GM21528 (cell line): ENCODE data around the gene MCF2L.

Source experiments
- ATAC-seq: cut with Tn5 transposase; IDR thresholded peaks from one replicate; pipeline ENCODE4 v1.9.1; 2021; ENCODE audit warnings: mild to moderate bottlenecking, moderate library complexity; ENCODE audit not compliant: unreplicated experiment, low FRiP score

The MCF2L gene

DNA sequence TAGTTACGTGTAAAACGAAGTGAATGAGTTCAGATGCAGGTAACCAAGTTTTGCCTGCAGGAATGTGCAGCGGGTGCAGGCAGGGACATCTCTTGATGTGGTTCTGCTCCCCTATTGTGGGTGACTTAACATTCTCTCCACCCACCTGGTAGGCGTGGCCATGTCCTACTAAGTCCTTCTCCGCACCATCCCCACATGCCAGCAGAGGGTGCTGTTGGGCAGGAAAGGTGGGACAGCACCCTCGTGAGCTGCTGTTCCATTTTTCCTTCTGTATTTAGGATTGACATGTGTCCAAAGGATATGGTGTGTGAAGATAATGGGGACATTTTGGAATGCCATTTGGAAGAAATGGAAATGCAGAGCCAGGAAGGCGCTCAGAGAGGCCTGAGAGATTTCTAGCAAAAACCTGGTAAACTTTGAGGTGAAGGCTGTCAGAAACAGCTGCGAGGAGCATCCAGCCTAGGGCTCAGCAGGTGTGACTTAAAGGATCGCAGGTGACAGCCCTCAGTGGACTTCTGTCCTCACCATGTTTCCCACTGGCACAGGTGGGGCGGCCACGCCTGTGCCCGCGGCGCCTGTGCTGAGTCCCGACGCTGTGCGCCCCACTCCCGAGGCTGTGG lies 26.2 kb upstream of the MCF2L start:
- ATAC-seq, result peak; percentile 98

DNA sequence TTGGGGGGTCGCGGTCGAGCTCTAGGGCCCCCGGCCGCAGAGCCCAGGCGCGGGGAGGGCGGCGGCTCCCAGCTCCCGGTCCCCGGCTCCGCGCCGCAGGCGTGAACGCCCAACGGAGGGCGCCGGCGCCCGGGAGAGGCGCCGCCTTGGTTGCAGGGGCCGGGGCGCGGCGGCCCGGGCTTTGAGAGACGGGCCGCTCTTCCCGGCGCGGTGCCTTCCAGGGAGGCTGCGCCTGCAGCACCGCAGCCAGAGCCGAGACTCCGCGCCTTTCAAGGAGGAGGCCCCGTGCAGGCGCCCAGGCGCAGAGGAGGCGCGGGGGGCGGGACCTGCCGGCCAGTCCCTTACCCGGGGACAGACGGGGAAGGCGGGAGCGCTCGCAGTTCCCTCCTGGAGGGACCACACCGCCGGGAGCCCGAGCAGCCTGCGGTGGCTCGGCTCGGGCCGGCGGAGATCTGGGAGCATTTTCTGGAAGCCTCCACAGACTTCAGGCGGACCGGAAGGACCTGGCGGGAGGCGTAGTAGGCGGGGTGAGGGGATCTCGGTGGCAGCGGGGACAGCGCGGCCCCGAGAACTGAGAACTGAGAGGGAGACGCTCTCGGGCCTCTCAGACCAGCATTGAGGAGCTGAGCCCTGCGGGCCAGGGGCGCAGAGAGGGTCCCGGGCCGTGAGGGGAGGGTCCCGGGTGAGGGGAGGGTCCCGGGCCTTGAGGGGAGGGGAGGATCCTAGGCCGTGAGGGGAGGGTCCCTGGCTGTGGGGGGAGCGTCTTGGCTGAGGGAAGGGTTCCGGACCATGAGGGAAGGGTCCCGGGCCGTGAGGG lies 25.5 kb upstream of the MCF2L start:
- ATAC-seq, result peak; percentile 48

DNA sequence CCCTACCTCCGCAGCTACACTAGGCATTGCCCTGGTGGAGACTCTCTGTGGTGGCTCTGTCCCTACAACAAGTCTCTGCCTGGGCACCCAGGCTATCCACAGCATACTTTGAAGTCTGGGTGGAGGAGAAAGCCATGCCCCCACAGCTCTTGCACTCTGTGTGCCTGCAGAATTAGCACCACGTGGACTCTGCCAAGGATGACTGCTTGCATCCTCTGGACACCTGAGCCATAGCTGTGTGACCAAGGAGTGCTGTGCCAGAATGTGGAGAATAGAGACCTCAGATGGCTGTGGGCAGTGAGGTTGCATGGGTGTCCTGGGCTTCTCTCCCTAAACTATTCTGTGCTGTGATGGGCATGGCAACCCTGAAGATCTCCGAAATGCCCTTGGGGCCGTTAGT lies 21.2 kb upstream of the MCF2L start:
- ATAC-seq, result no peak

DNA sequence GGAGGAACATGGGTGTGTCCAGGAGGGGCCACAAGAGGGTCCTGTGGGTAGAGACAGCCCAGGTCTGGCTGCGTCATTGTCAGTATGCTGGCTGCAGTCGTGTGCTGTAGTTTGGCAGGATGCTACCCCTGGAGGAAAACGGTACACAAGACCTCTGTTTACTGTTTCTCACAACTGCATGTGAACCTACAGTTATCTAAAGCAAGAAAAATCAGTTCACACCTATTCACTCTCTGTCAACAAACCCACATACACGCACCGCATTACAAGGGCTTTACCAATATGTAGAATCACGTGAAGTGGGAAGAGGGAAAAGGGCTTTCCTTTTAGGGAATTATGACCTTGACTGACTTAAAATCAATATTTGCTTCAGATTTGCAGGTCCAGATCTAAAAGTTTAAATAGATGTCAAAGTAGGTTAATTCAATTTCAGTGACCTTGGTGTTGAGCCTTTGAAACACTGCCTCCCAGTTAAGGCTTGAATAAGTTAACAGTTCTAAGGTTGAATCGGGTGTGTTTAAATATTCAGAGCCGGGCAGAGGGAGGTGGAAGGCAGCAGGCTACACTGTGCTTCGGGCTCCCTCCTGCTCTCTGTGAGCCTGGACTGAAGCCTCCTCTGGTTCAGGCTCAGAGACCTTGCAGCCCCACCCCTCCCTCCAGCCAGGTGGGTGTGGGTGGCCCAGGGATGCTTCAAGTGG lies 17.2 kb upstream of the MCF2L start:
- no peak for ATAC-seq

DNA sequence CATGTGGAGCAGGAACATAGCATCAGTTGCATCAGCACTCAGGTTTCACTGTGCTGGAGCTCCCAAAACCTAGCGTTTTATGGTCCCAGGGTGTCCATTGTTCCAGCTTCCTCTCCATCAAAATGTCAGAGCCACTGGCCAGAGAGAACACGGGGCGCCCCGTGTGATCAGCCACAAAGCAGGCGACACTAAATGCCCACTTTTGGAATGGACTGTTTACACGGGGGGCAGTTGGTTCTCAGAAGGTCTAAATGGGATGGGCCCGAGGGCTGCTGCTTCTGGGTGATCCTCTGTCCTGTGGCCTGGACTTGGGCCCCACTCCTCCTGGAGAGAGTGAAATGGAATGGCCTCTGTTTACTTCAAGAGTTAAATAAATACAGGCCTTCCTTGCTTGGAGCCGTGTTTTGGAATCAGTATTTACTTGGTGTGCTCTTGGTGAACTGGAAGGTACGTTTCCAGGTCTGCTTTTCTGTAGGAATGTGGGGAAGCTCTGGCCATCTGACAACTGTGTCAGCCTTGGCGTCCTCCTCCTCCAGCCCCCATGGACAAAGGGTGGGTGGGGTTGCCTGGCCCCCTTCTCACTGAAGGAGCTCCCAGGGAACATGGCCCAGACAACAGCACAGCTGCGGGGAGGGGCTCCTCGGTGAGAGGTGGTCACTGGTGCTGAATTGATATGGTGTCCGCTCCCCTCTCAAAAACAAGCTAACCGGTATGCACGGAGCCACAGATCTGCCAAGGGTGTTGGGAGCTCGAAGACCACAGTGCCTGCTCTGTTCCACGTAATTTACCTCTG lies 16.1 kb upstream of the MCF2L start:
- no peak for ATAC-seq

DNA sequence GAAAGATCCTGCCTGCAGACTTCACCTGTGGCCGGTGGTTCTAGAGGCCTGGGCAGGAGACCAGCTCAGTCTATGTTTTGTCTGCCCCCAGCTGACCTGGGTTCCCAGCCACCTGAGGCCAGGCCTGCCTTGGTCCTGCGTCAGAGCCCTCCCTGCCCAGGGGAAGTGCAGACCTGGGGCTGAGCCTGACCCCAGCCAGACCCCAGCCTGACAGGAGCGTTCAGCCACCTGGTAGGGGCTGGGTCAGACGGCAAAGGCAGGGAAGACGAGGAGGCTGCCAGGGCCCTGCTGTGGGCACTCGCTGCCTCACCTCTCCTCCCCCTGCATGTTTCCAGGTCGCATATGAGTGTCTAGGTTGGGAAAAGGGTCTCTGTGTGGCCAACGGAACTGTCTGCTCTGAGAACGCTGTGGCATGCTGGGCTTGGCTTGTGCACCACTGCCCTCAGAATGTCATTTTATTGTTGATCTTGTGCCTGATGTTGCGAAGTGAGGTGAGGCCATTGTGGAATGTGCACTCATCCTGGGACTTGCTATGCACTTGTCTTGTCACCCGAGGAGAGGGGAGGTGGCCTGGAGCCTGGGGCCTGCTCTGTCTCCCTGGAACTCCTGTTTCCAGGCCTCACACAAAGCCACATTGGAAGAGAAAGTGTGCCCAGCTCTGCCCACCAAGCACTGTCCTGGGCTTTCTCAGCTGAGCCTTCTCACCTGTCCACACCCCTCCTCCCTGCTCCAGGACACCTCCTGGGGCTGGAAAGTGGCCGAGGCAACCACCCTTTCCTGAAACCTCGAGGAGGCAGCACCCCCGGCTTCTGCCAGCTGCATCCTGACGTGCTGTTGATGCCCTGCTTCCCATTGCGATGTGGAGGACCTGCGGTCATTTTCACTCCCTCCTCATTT lies 15.2 kb upstream of the MCF2L start:
- ATAC-seq, result no peak

DNA sequence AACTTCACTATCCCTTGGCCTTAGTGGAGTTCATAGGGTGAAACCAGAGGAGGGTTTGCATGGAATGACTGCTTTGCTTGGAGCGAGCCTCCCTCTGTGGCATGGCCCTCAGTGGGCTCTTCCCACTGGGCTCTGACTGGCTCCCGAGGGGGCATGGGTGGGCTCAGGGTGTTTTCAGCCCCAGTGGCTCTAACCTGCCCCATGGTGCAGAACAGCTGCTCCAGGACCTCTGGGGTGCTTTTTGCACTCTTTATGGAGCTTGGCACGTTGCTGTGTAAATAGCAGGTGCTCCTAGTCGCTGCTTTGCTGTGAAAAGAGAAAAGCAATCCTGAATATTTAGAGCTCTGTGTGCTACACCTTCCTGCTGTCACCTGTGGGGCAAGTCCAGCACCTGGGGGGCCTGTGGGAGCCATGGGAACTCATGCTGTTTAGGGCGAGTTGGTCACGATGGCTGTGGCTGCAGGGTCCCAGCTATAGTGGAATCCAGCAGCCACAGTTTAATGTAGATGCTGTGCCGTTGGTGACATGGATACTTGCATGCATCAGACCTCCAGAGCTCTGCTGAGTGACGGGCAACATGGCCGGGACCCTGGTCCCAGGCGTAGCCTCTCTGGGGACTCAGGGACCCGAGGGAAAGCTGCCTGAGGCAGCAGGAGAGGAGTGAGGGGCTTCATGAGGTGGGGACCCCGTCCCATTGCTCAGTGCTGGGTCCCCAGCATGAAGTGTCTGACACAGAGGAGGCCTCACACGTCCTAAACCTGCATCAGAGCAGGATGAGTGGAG lies 14.3 kb upstream of the MCF2L start:
- ATAC-seq, result no peak

DNA sequence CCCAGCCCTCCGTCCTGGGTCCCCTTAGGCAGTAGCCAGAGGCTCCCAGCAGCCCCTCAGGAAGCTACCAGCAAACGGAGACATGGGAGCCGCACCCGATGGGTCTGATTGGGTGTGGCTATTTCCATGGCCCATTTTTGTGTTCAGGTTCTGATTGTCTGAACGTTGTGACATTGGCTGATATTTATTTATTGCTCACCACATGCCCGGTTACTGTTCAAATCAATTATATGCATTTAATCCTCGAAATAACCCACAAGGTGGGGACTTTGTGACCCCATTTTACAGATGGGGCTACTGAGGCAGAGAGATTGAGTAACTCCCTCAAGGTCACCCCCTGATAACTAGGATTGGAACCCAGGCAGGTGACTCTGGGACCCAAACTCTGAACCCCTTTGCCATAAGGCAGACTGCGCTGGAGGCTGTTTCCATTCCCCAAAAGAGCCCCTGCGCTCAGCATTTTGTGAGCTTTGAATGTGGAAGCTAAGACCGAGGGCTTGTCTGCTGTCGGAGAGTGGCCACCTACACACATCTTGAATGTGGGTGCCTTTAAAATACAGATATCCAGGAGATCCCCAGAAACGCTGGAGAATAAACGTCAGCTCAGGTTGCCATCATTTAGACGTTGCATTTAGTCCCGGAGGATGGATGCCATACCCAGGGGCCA lies 13.6 kb upstream of the MCF2L start:
- no peak for ATAC-seq

DNA sequence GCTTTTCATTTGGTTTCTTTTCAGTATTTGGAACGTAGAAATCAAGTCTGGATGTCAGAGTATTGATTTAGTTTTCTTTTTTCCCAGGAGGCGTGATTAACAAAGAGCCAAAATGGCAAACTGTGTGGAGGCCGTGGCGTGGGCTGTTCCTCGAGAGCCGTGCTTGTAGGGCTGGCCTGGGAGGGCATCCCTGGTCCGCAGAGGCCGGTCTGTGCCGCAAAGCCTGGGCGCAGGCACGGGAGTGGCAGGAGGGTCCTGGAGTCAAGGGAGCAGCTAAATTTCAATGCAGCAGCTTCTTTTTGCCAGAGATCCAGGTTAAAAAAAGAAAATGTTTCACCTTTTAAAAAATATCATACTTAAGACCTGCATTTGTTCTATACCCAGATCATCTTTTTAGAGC lies 13.1 kb upstream of the MCF2L start:
- ATAC-seq, result no peak

DNA sequence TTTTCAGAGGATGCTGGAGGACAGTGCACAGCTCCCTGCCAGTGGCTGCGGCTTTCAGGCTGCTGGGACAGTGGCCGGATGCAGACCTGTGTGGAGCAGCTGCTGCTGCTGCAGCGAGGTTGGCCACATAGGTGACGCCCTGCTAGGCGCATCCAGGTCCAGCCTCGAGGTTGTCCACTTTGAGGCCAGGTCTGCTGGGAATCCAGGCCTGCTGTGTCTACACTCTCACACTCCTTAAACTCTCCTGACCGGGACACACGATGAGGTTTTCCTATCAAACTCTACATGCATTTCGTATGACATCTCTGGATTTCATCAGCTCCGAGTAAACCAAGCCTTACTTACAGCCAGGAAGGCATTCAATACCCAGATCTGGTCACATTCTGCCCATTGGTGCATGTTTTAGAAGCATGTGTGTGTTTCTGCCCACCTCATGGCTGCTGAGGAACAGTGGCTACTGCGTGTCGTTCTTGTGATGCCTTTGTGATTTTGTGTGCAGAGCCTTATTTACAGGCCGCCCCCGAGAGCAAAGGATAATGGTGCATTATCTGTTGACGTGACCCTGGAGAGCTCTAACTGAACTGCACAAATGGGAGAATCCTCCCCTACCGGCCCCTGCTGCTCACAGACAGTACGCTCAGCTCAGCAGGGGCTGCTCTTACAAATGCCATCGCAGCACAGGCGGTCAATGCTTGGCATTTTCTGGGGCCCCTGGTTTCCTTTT lies 12.3 kb upstream of the MCF2L start:
- no peak for ATAC-seq

DNA sequence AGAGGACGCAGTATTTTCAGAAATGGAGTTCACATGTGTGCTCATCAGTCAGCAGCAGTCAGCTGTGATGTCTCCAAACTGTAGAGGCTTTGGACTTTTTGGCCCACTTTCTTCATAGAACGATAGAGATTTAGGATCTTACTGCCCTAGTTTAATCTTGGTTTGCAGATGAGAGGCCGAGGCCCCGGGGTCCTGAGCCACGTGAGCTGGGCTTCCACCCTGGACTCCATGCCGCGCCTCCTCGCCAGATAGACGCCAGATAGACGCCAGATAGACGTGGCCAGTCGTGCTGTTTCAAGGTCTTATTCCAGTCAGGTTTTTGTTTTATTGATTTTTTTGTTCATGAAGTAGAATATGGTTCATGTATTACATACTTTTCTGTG lies 11.7 kb upstream of the MCF2L start:
- no peak for ATAC-seq

DNA sequence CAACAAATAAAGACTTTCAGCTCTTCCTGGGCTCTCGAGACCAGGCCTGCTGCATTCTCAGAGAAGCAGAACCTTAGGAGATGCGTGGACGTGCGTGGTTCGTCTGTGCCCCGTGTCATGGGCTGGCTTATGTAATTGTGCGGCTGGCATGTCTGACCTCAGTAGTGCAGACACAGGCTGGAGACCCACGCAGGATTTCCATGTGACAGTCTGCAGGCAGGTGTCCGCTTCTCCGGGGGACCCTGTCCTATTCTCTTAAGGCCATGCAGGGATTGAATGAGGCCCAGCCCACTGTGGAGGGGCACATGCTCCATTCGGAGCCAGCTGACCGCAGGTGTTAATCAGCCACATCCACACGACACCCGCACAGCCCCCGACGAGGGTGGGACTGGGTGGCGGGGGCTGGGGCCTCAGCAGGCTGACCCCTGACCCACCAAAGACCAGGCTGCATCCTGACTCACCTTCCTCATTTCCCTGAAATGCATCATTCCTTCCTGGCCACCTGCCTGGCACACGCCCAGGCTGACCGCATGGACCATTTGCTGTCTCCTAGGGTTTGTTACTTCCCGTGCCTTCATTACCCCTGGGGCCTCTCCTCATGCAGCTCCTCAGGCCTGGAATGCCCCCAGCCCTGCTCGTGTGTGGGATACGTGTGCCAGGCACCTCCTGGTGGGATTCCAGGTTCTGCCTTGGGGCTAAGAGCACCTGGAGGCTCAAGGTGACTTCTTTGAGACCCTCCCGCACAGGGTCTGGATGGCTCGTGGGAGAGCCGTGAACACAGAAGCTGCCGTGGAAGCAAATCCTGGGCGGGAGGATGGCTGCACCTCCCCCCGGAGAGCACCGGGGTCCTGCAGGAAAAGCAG lies 10.7 kb upstream of the MCF2L start:
- no peak for ATAC-seq

DNA sequence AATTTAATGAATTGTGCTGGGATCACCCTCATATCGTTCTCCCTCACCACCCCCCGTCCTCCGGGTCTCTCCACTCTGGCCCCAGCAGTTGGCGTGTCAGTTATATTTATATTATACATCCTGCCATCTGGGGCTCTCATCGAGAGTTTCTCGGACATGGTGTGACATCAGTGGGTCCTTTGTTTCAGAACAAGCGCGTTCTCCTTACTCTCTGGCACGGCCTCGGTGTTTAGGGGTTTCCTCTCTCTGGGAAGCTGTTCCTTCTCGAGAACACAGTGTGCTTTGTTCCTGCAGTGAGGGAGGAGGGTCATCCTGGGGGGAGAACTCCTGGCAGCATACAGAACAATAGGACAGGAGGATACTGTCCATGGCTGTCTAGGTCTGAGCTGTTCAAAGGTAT lies 9.8 kb upstream of the MCF2L start:
- ATAC-seq, result no peak

DNA sequence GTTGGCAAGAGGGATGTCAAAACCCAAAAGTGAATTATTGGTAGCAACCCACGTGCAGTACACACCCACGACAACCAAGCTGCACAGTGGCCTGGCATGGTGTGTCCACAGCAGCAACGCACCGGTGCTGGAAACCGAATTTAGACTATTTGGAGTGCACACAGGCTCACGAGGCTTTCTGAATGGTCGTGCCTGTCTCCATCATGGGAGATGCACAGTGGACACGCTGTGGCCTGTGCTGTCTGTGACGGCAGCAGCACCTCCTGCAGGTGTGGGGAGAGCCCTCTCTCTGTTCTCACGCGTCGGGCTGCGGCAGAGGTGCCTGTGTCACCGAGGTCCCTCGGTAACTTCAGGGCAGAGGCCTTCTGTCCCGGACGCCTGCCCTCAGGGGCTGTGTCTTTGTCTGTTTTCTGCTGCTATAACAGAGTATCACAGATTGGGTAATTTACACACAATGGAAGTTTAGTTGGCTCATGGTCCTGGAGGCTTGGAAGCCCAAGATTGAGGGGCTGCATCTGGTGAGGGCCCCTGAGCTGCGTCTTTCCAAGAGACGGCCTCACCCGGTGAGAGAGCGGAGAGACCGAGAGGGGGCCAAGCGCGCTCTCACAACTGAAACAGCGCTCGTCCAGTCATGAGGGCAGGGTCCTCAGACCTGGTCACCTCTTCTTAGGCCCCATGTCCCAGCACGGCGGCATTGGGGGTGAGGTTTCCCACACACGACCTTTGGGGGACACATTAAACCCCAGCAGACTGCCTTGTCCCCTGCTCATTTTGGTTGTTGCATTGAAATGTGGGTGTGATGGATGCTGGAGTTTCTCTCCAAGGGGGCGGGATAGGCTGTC lies 9.1 kb upstream of the MCF2L start:
- ATAC-seq, result no peak

DNA sequence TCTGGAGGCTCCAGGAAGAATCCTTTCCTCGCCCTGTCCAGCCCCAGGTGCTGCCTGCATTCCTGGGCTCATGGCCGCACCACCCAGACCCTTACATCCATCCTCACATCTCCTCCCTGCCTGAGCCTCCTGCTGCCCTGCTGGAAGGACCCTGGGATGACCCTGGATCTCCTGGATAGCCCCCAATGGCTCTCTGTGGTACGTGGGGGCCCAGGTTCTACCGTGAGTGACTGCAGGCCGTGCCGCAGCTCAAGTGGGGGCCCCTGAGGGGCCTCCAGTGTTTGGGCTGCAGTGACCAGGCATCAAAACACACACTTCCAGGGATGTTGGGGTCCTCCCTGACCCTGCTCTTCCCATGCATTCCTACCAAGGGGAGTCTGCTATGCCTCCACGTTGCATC lies 8.3 kb upstream of the MCF2L start:
- ATAC-seq, result no peak
